ENCODE data around the gene DPP10.
"Not testable (repeated sequence)": the region's sequence is repeated elsewhere in the genome, so short reads cannot be mapped to it uniquely, and the experiment has no call there.

DPP10 gene

DNA sequence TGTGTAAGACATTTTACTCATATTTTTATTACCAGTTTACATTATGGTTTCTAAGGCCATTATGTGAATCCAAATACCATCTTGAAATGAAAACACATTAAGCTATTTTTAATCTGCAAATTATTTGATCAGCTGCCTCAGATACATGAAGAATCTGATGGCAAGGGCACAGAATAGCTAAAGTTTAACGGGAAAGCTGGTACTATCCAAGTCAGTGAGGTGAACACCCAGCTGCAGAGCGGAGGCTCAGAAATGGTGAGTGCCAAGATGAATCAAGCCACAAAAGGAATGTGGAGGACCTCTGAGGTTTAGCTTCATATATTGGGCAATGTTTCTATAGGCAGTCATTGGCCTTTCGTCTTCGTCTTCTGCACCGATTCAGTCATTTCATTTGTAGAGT, 75.1 kb downstream of the DPP10 start:
- DNase-seq, result no peak

DNA sequence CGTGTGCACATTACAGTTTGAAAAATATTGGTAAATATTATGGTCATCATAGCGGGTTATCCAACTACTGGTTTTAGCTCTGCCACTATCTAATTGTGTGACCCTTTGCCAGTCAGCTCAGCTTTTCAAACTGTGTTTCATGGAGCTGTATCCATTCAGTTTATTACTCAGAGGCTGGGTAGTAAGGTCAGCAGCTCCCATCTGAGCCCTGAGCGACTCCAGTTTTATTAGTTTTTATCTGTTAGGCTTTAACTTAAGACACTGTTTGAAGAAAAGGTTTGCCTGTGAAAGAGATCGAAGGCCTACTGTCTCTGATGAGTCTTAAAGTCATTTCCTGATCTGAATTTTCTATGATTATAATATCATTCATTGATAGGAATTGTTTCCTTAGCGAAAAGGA, 76.3 kb downstream of the DPP10 start:
- DNase-seq, result no peak

DNA sequence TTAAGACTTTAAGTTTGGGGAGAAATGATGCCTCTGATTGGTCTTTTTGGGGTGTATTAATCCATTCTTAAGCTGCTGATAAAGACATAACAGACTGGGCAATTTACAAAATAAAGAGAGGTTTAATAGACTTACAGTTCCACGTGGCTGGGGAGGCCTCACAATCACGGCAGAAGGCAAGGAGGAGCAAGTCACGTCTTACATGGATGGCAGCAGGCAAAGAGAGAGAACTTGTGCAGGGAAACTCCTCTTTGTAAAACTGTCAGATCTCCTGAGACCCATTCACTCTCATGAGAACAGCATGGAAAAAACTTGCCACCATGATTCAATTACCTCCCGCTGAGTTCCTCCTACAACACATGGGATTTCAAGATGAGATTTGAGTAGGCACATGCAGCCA, 80.2 kb downstream of the DPP10 start:
- not testable (repeated sequence) for DNase-seq

DNA sequence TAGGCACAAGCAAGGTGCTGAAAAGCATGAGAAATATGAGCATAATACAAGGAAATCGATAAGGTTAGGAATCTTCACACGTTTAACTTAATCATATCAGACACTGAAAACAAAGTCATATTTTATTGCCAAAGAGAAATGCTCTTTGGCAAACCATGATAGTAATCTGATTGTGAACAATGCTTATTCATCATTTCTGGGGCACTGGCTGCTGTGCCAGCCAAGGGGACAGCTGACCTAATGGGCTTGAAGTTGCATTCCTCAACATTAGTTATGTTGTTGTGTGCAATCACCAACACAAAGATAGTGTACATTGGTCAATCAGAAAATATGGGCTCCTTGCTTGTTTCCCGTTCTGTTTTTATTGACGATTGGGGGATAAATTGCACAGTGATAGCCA, 83.5 kb downstream of the DPP10 start:
- DNase-seq, result no peak

DNA sequence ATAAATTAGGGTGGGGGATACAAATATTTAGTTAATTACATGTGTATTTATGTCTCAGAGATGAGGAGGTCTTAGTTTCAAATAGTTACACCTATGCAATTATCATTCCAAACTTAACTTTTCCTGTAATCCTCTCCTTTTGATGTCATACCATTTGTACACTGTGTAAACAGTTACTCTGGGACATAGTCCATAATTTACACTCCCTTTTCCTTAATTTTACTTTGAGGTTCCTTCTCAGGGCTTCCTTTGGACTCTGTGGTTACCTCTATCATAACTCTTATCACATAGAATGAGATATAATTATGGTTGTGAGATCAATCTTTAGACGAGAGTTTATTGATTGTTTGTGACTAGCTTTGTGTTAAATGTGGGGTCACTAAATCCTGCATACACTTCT, 84.4 kb downstream of the DPP10 start:
- no peak for DNase-seq

DNA sequence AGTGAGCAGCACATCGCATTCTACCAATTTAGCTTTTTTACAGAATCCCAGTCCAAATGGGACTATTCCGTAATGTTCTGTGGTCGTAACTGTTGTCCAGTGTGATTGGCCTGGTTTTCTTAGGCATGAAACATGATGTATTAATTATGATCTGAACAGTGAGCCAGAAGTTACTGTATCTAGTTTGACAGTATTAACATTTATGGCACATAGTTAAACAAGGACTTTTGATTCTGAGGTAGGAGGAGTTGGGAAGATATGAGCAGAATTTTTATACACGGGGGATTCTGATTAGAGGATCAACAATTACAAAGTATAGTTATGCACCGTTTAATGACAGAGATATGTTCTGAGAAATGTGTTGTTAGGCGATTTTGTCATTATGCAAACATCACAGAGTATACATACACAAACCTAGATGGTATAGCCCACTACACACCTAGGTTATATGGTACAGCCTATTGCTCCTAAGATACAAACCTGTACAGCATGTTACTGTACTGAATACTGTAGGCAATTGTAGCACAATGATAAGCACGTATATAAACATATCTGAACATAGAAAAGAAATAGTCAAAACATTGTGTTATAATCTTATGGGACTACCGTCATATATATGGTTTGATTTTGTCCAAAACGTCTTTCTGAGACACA, 85.0 kb downstream of the DPP10 start:
- no peak for DNase-seq

DNA sequence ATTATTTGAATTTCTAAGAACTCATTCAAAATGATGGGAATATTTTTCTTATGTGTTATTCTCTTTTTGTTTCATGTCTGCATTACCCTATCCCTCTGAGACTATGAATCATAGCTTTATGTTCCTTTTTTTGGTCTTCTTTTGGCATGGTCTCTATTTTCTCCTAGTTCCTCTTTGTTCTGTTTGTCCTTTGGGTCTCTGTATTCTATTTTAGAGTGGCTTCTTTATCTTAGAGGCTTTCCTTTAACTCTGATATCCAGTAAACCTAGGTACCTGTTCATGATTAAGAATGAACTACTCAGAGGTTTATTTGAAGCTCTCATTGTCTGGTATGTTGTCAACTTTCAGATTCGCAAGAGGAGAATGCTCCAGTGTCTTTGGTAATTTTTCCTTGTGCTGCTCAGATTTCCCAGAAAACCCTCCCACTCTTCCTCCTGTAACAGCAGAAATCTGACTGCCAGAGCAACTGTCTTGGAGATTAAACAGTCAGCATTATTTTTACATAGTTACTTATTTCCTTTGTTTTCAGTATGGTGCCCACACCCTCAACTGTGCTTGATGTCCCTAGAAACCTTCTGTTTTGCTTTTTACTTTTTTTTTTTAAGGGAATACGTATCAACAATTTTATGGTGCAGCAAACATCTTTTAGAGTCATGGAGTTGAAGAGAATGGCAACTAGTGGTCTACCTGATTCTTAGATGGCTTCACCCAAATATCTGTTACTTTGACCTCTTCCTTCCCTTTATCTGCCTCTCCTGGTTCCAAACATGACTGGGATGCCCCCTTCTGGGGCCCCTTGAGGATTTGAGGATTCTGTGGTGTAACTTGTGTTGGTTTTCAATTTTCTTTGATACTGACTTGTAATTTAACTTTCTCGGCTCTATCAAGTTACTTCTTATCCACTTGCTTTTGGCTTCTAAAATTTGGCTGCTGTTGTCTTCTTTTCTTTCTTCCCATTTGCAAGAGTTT, 92.0 kb downstream of the DPP10 start:
- DNase-seq, result no peak

DNA sequence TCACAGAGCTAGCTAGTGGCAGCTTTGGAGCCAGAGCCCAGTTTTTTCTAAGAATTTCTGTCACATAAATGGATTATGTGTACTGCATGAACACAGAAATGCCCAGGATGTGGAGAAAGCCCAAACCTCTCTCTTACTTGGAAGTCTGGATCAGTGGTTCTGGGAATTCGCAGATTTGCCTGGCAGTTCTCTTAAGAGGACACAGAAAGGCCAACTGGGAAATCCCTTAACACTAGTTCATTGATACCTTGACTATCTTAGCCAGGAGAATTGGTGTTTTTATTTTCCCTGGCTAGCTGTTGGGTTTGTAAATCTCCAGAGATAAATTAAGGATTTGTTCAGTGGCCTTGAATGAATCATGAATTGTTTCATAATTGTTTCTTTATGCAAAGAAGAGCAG, 95.3 kb downstream of the DPP10 start:
- no peak for DNase-seq

DNA sequence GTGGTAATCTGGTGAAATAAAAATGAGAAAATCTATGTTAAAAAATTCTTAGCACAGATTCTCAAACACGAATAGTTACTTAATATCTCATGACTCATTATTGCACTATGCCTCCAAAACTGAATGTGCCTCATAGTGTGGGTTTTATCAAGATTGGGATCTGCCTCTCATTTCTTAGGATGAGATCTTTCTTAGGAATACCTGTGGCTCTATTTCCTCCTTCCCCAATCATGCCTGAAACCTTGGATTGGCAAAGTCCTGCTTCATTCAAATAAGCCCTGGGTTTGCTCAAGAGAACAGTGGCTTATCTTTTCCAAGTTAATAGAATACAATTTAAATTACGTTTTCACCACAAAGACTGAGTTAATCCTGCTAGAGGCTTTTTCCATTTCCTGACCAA, 100.3 kb downstream of the DPP10 start:
- DNase-seq, result no peak

DNA sequence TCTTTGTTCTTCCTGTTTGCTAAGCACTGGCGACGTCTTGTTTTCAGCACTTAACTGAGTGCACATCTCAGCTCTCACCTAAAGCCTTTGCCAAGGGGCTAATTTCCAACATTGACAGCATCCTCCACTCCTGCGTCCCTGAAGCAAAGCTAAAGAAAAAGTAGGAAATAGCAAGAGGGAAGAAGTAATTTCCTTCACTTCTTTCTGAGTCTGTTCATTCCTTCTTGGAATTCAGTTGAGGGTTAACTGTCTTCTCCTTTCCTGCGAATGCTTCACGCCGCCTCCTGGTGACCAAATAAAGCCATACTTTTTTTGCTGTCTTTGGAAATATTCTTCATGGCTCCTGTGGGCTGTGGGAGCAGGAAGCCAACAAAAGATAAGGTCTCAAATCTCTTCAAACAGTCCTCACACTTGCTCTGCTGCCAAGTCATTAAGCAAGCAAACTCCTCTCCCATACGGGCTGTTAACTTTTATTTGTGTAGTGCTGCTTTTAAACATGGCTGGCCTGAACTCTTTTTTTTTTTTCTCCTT, 100.9 kb downstream of the DPP10 start:
- no peak for DNase-seq

DNA sequence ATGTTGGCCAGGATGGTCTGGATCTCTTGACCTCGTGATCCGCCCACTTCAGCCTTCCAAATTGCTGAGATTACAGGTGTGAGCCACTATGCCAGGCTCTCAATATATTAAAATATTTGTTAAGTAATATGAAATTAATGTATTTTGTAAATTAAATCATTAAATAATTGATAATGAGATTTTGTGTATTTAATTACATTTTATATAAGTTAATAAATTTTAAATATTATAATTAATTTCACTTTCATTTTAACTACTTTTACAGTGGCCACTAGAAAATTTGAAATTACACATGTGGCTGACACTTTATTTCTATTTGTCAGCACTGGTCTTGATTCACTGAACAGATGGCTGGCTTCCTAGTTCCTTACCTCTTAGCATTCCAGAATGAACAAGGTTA, 102.6 kb downstream of the DPP10 start:
- no peak for DNase-seq

DNA sequence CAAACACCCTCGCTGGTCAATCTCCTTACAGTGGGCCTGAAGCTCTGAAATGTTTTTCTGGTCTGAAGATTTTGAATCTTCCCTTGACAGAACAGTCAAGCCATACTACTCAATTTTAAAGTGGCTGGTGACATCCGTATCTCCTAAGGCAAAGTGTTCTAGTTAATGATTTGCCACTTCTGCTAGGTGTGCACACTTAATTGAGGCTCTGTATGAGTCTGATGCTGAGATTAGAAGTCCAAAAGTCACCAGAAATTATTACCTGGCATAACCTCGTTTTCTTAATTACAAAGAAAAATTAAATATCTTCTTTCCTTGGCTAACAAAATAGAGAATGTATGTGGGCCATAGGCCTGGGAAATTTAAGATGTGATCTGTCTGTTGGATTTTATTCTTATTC, 104.1 kb downstream of the DPP10 start:
- DNase-seq, result no peak

DNA sequence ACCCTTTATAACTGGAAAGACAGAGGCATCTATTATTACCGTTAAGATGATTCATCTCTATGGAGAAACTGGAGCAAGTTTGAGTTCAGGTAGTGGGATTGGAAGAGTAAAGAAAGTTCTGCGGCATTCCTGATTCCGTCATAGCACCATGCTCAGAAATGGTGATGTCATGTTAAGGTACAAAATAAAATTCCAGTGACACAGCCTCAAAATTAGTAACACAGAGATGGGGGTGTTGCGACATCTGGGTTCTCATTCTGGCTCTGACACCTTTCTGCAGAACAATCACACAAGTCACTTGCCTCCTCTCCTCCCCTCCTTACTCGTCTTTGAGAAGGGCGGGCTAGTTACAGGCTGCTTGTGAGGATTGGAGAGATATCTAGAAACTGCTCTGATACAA, 105.7 kb downstream of the DPP10 start:
- no peak for DNase-seq

DNA sequence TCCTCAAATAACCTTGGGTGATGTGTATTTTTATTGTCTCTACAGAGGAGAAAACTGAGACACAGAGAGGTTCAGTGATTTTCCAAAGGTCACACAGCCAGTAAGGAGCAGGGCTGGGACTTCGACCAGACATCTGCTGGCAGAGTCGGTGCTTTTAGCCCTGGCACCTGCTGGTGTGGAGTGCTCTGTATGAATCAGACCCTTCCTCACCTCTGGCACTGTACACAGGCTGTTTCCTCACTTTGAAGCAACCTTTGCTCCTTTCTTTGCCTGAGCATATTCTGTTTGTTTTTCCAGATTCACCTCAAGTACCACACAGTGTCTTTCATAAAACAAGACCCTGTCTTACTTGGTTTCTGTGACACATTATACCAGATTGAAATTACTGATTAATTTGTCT, 107.9 kb downstream of the DPP10 start:
- no peak for DNase-seq

DNA sequence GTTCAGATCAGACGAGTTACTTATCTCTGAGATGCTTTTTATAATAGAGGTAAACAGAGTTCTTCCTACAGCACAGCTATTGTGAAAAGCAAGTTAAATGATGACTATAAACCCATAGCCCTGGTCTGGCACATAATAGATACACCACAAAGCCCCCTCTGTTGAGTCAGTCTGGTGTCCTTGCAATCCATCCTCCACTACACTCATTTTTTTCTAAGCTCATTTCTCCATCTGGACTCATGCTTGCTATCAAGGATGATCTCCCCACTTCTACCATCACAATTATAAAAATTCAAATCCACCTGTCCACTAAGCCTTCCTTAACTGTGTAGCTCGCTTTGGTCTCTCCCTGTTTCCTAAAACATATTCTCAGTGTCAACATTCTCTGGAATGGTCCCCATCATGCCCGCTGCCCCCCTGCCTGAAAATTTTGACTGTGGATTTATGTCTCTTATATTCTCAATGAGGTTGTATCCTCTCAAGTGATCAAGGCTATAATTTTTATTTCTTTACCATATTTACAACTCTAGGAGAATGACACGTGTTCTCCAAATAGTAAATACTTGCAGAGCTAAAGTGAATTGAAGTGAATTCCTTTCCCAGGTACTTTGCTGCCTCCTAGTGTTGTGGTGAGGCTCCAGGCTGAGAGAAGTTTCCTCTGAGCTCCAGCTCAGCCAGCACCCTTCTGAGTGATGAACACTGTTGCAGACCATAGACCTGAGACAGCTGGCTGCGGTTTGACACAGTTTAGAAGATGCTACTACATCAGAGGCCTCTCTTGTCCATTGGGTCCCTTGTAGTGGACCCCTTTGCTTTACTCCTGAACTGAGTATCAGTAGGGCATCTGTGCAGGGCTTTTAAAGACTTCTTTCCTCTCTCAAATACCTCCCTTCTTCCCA, 108.7 kb downstream of the DPP10 start:
- DNase-seq, result no peak

DNA sequence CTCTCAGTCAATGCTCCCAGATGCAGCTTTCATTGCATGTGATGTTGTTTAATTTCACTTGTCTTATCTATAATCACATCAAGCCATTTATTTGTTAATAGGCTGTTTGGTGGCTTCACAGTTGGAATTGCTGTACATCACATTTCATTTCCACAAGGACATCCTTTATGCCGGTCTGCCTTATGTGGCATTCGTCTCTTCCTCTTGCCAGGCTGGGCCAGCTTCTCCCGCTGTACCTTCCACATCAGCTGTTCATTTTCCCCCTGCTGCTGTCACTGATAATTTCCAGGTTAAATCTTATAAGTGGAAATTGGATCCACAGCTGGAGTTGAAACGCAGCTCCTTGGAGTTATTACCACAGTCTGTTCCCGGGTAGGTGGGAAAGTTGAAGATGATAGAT, 110.6 kb downstream of the DPP10 start:
- DNase-seq, result no peak

DNA sequence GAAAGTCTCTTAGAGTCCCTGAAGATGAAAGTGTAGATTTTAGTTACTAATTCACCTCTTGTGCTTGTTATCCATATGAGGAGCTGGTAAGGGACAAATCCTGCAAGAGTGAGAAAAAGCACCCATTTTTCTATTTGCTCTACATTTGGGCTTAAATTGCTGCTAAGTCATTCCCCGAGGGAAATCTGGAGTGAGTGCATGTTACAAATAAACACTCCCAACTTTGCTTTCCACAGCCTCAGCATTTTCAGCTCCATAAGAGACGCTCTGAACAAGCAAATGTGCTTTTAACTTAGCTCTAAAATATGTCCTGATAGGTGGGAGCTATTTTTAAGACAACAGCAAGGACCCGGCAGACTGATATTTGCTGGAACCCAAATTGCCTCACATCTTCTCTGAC, 126.7 kb downstream of the DPP10 start:
- no peak for DNase-seq

DNA sequence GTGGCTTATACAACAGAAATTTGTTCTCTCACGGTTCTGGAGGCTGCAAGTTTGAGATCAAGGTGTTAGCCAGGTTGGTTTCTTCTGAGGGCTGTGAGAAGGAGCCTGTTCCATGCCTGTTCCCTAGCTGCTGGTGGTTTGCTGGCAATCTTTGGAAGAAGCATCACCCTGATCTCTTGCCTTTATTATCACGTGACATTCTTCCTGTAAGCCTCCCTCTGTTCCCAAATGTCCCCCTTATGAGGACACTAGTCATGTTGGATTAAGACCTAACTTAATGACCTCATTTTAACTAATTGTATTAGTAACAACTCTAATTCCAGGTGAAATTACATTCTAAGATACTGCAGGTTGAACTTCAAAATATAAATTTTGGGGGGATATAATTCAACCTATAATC, 135.2 kb downstream of the DPP10 start:
- DNase-seq, result no peak

DNA sequence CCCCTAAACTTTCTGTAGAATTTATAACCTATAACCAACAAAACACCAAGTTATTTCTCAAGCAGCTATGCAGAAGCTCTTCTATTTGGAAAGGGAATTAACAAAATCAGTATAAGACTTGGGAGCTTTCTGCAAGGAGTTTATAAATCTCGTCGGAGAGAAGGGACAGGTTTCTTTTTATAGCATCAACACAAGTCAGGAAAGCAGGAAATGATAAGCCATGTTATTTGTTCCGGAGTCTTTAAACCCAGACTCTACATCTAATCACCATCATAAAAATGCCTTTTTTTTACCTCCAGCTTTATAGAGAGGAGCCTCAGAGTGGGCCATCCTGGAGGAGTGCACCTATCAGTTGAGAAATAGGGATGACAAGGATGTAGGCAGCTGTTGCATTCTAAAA, 137.1 kb downstream of the DPP10 start:
- DNase-seq, result no peak

DNA sequence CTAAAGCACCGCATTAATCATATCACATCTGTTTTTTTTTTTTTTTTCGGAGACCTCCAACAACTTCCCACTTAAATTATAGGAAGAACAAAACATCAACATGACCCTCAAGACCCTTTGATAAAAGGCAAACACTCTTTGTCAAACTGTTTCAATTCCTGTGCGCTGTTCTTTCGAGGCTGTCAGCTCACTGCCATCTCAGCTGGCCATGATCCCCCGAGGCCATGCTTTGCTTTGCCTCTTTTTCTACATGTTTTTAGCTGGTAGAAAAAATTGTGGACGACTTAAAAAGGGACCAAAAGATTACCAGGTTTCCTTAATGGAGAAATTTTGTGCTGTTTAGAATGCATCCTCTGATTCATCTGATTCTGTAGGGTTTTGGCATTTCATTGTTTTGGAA, 138.2 kb downstream of the DPP10 start:
- DNase-seq, result no peak

DNA sequence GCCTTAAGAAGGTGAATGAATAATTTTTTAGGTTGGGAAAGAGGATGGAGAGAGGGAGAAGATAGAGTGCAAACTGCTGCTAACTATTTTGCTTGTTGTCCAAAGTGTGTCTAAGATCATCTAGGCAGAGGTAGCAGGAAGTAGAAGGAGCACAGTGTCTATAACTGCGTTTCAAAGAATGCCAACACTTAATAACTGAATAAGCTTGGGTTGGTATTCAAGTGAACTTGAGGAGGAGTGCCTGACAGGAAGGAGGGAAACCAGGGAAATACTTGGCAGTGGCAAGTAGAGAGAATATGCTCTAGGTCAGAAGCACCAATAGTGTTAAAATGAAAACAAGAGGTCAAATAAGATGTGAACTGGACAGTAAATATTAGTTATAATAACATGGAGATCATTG, 155.9 kb downstream of the DPP10 start:
- DNase-seq, result no peak

DNA sequence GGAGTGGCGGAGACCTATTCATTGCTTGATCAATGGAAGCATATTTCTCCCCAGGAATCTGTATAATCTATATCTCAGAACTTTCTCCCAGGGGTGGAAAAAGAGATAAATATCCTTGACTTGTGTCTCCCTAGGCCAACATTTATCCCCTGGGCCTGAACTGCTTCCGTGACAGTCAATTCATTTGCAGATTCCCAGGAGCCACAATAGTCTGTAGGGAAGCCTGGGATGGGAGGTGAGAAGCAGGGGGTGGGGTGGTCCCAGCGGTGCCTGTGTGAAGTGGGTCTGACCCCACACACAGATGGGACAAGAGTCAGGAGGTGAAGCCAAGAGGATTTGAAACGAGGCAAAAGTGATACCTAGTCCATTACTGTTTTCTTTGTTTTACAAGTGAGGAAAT, 166.8 kb downstream of the DPP10 start:
- no peak for DNase-seq

DNA sequence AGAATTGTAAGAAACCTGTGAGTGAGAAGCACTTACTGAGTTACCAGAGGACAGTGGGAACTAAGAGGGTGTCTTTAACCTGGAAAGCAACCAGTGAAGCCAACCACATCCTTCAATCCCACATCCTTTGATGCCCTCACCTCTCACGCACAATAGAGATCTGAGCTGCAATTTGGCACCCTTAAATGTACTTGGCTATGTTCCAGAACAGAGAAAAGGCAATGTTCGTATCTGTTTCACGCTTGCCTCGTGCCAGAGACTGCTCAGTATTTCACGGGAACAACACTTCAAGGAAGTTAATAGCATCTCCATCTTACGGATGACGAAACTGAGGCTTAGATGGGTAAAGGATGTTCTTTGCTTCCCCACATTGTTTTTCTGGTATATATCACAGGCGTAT, 167.4 kb downstream of the DPP10 start:
- DNase-seq, result no peak
